Lower leg skin (tissue), 3 donors: ENCODE results near the gene ALG5.

Experiments used
- POLR2A ChIP-seq, 2 donors: fragments of 450-650 bp; IDR thresholded peaks; one replicate each; pipeline ENCODE4 v1.6.1; 2016 to 2017; ENCODE audit warnings: antibody characterized with exemption in 2 of 2, mild to moderate bottlenecking in 1 of 2, moderate library complexity in 1 of 2
- TF ChIP-seq, protein P1 (sequence below), 3 donors: fragments of 450-650 bp; IDR thresholded peaks; one replicate each; pipeline ENCODE4 v1.5.1; 2016; ENCODE audit warnings: antibody characterized with exemption in 3 of 3, mild to moderate bottlenecking in 3 of 3, moderate library complexity in 2 of 3

GRCh38 chr13:36973009-36973408 lies 26.1 kb downstream of the ALG5 start:
- TF ChIP-seq, protein P1, sequence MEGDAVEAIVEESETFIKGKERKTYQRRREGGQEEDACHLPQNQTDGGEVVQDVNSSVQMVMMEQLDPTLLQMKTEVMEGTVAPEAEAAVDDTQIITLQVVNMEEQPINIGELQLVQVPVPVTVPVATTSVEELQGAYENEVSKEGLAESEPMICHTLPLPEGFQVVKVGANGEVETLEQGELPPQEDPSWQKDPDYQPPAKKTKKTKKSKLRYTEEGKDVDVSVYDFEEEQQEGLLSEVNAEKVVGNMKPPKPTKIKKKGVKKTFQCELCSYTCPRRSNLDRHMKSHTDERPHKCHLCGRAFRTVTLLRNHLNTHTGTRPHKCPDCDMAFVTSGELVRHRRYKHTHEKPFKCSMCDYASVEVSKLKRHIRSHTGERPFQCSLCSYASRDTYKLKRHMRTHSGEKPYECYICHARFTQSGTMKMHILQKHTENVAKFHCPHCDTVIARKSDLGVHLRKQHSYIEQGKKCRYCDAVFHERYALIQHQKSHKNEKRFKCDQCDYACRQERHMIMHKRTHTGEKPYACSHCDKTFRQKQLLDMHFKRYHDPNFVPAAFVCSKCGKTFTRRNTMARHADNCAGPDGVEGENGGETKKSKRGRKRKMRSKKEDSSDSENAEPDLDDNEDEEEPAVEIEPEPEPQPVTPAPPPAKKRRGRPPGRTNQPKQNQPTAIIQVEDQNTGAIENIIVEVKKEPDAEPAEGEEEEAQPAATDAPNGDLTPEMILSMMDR (IDR thresholded peaks at IDR 0.05) = no peak
- TF ChIP-seq POLR2A (IDR thresholded peaks at IDR 0.05) = no peak
